HEK293T (cell line): ENCODE results near the gene CDS1.

Experiments
- ARNT ChIP-seq: fragments of 450-650 bp; IDR thresholded peaks from 2 replicates; pipeline ENCODE4 v1.6.1; 2017; ENCODE audit warnings: mild to moderate bottlenecking
- CTBP1 ChIP-seq: fragments of 450-650 bp; IDR thresholded peaks from 2 replicates; pipeline ENCODE4 v1.6.1; 2016; ENCODE audit warnings: borderline replicate concordance
- FOXA1 ChIP-seq: fragments of 450-650 bp; IDR thresholded peaks from 2 replicates; pipeline ENCODE4 v1.6.1; 2016; ENCODE audit warnings: mild to moderate bottlenecking
- FOXM1 ChIP-seq: fragments of 450-650 bp; IDR thresholded peaks from 2 replicates; pipeline ENCODE4 v1.6.1; 2017; ENCODE audit warnings: mild to moderate bottlenecking, borderline replicate concordance
- HDGF ChIP-seq: fragments of 450-650 bp; IDR thresholded peaks from 2 replicates; pipeline ENCODE4 v1.6.1; 2017; ENCODE audit warnings: antibody characterized with exemption, borderline replicate concordance
- LEF1 ChIP-seq: fragments of 450-650 bp; IDR thresholded peaks from 2 replicates; pipeline ENCODE4 v1.6.1; 2017; ENCODE audit warnings: mild to moderate bottlenecking, borderline replicate concordance
- NFRKB ChIP-seq: fragments of 450-650 bp; IDR thresholded peaks from 2 replicates; pipeline ENCODE4 v1.6.1; 2016; ENCODE audit warnings: mild to moderate bottlenecking, moderate library complexity
- SP1 ChIP-seq: fragments of 450-650 bp; IDR thresholded peaks from 2 replicates; pipeline ENCODE4 v1.6.1; 2017
- SUZ12 ChIP-seq: fragments of 450-650 bp; IDR thresholded peaks from 2 replicates; pipeline ENCODE4 v1.6.1; 2016; ENCODE audit warnings: mild to moderate bottlenecking
- TARDBP ChIP-seq: fragments of 450-650 bp; IDR thresholded peaks from 2 replicates; pipeline ENCODE4 v1.6.1; 2016
- ZNF384 ChIP-seq: fragments of 450-650 bp; IDR thresholded peaks from 2 replicates; pipeline ENCODE4 v1.6.1; 2016

GRCh38 chr4:84647312-84647884 lies 64.5 kb downstream of the CDS1 start:
- TF ChIP-seq SUZ12 (no peak), FOXM1 (no peak), ARNT (no peak), NFRKB (no peak), SP1 (no peak), HDGF (no peak), TARDBP (no peak), ZNF384 (no peak), LEF1 (no peak), FOXA1 (no peak), CTBP1 (no peak)
